Inferior parietal cortex (tissue), 1 donor: ENCODE measurements around the gene LGALS7.
A peak's percentile ranks its signal among the peaks of the same experiment; 100 is the strongest.

Source experiments
- DNase-seq: peaks from one replicate; pipeline ENCODE4 v3.0.0-alpha.2; 2016; ENCODE audit errors: extremely low spot score

Gene LGALS7

DNA sequence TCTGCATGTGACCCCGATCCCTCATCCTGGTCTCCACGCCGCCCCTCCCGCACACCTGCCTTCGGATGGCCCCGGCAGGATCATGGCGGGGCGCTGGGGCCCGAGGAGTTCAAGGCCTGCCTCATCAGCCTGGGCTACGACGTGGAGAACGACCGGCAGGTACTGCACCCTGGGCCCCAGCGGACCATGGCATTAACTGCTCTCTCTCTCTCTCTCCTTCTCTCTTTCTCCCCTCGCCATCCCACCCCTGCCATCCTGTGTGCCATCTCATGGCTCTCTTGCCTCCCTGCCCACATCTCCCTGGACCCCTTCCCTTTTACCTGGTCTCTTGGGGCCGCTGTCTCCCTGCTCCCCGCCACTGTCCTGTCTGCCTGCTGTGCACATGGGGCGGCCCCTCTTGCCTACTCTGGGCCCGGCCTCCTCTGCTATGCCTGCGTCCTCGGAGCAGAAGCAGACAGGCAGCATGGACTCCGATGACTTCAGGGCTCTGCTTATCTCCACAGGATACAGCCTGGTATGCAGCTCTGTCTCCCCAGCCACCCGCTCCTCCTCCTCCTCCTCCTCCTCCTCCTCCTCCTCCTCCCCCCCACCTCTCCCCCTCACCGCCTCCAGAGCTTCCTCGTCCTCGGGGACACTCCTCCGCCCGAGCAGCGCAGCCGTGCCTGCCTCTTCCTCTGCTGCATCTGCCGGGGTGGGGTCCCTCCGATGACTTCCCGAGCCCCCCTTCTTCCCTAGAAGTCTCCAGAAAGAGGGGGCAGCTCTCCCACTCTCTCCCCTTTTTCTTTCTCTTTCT, 45.3 kb downstream of the LGALS7 start:
- no peak for DNase-seq

DNA sequence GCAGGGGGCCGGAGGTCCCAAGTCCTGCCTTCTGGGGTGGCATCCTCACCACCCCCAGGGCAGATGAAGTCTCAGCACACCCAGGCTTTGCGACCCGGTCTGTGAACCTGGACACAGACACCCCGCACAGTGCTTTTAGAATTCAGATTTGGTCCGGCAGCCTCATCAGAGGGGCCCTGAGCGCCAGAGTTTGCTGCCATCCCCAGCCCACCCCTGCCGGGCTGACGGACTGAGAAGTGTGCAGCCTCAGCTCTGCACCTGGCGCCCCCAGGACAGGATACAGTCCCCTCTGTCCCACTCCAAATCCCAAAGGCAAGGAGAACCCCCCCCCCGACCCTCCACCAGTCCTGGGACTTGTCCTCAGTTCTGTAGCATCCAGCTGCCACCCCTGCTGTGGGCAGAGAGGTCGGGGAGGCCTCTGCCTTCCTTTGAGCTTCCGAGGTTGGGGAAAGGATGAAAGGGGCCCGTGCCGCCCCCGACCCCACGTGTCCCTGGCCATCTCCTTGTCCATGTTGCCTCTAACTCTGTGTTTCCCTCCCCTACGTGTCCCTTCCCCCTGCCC, 45.9 kb downstream of the LGALS7 start:
- DNase-seq: no peak

DNA sequence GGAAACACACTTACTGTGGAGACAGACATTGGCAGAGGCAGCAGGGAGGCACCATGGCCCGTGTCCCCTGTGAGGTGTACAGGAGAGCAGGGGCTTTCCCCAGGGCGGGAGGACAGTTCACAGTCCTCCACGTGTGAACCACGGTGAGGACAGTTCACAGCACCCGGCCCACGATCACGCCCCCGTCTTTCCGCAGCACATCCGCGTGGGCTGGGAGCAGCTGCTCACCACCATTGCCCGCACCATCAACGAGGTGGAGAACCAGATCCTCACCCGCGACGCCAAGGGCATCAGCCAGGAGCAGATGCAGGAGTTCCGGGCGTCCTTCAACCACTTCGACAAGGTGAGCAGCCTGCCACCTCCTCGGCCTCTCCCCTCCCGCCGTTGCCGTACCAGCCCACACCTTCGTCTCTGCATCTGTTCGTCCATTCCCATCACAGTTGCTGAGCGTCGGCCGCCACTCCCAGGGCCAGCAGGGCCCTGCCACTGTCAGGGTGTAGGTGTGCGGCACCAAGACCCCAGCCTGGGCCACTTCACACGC, 46.5 kb downstream of the LGALS7 start:
- DNase-seq: no peak

- no peak for DNase-seq
Observed at GRCh38 chr19:38726284-38726673, 47.0 kb downstream of the LGALS7 start.

DNA sequence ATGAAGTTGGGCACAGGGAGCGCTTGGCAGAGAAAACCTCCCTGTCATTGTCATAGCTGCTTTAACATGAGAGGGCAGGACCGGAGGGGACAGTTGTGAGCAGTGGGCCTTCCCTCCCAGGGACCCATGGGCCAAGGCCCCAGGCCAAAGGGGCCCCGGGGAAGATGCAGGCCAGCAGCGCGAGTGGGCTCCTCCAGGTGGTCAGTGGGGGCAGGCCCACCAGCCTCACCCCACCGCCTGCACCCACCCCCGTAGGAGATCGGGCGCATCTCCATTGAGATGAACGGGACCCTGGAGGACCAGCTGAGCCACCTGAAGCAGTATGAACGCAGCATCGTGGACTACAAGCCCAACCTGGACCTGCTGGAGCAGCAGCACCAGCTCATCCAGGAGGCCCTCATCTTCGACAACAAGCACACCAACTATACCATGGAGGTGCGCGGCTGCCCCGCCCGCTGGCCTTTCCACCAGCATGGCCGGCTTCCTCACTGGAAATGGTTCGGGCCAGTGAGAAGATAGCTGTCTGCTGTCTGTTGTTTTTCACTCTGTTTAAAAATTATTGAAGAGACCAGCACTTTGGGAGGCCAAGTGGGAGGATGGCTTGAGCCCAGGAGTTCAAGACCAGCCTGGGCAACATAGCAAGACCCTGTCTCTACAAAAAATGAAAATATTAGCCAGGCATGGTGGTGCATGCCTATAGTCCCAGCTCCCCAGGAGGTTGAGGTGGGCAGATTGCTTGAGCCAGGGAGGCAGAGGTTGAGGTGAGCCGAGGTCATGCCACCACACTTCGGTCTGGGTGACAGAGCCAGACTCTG, 47.6 kb downstream of the LGALS7 start:
- DNase-seq: no peak

DNA sequence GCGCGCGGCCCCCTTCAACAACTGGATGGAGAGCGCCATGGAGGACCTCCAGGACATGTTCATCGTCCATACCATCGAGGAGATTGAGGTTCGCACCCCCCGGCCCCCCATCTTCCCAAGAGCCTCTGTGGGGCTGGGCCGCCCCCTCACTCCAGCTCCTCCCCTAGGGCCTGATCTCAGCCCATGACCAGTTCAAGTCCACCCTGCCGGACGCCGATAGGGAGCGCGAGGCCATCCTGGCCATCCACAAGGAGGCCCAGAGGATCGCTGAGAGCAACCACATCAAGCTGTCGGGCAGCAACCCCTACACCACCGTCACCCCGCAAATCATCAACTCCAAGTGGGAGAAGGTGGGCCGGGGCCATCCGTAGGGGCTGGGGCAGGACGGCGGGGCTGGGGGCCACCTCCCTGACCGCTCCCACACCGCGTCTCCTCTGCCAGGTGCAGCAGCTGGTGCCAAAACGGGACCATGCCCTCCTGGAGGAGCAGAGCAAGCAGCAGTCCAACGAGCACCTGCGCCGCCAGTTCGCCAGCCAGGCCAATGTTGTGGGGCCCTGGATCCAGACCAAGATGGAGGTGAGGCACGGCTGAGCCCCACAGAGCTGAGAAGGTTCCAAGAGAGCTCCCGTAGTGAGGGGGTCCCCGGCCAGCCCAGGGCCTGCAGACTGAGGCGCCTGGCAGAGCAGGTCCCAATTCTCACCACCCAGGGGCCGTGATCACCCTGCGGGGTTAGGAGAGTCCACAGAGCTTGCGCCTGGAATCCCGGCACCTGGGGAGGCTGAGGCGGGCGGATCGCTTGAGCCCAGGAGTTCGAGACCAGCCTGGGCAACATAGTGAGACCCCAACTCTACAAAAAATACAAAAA, 49.1 kb downstream of the LGALS7 start:
- DNase-seq: no peak

DNA sequence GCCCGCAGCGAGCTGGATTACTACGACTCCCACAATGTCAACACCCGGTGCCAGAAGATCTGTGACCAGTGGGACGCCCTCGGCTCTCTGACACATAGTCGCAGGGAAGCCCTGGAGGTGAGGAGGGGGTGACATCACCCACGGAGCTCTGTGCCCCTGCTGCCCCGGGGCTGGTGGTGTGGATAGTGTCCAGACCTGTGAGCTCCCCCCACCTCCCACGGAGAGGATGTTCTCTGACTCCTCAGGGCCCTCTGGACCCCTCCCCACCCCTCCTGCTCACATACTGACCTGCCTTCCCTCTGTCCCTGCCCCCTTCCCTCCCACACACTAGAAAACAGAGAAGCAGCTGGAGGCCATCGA, 49.7 kb downstream of the LGALS7 start:
- no peak for DNase-seq

- DNase-seq: no peak
Observed at GRCh38 chr19:38722947-38723605, 50.2 kb downstream of the LGALS7 start.

DNA sequence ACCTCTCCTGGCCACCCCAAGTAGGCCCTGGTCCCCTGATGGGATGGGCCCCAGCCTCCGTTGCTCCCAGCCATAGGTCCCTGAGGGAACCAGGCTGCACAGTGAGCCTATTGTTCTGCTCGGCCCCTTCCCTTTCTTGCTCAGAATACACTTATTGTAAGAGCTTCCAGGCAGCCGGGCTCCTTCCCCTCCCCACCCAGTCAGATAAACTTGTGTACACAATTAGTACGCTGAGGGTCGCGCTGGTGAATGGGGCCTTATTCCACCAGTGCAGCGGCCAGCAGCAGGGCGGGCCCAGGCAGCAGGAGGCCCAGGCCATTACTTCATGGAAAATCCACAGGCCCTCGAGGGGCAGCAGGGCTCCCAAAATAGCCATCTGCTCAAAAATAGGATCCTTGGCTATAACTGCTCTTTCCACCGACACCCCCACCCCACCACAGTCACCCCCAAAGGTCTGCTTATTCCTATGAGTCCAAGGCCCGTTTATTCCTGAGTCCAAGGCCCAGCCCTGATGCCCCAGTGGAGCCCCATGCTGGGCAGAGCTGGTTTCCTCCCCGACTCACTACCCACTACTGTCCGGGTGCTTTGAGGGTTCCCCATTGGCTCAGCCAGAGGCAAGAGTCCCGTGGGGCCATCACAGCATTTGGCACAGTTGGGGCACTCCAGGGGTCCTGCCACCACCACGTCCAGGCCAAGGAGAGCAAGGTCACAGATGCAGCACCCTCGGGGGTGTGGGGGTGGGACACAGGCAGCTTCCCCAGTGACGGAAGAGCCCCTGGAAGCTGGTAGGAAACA, 51.1 kb downstream of the LGALS7 start:
- DNase-seq: peak; percentile 72

- DNase-seq: no peak
Observed at GRCh38 chr19:38721496-38721895, 51.8 kb downstream of the LGALS7 start.
